ENCODE results near the gene OPA3.
"Not testable (repeated sequence)": the region's sequence is repeated elsewhere in the genome, so short reads cannot be mapped to it uniquely, and the experiment has no call there.

OPA3 gene

DNA sequence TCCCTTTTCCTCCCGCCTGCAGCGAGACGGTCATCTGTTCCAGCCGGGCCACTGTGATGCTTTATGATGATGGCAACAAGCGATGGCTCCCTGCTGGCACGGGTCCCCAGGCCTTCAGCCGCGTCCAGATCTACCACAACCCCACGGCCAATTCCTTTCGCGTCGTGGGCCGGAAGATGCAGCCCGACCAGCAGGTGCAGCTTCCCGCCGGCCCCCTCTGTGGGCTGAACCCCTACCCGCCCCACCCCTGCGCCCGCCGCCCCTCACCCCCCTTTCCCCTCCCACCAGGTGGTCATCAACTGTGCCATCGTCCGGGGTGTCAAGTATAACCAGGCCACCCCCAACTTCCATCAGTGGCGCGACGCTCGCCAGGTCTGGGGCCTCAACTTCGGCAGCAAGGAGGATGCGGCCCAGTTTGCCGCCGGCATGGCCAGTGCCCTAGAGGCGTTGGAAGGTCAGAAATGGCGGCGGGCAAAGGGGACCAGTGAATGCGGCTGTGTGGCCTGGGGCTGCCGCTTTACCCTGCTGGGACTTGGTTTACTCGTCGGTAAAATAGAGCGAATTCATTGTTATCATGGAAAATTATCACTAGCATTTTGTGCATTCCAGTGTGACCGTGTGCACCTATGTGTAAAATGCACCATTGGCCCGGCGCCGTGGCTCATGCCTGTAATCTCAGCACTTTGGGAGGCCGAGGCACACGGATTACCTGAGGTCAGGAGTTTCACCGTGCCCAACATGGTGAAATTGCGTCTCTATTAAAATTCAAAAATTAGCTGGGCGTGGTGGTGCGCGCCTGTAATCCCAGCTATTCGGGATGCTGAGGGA is 66.7 kb downstream of the OPA3 start:
- no peak for DNase-seq

DNA sequence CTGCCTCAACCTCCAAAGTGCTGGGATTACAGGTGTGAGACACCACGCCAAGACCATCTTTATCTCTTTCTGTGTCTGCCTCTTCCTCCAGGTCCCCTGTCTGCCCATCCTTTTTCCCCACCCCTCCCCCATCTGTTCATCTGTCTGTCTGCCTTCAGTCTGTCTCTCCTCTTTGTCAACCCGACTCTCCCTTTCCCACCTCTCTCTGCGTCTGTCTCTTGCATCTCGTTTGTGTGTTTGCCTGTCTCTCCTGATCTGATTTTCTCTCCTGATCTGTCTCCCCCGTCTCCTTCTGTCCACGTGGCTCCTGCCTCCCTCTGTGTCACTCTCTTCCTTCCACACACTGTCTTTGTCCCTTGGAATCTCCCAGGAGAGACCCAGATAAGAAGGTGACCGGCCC is 67.4 kb downstream of the OPA3 start:
- no peak for DNase-seq

DNA sequence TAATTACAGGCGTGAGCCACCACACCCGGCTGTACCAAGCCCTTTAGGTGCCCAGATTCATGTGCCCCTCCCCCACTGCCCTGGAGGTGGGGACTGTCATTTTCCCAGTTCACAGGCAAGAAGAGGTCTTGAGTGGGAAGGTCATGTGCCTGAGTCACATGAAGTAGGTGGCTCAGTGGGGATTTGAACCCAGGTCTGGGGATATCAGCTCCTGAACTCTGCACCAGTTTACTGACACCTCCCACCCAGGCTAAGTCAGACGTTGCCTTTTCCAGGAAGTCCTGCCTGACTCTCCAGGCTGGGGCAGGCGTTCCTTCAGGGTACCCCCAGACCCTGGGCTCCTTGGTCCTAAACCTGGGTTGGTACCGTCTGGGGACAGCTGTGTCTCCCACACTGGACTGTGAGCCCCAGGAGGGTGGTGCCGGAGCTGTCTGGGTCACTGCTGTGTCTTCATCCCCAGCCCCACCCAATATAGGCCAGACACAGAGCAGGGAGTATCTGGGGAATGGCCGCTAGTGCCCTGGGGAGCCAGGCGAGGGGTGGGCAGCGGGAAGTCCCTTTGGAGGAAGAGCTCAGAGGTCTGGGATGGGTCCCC is 68.7 kb downstream of the OPA3 start:
- DNase-seq, result peak; percentile 76

DNA sequence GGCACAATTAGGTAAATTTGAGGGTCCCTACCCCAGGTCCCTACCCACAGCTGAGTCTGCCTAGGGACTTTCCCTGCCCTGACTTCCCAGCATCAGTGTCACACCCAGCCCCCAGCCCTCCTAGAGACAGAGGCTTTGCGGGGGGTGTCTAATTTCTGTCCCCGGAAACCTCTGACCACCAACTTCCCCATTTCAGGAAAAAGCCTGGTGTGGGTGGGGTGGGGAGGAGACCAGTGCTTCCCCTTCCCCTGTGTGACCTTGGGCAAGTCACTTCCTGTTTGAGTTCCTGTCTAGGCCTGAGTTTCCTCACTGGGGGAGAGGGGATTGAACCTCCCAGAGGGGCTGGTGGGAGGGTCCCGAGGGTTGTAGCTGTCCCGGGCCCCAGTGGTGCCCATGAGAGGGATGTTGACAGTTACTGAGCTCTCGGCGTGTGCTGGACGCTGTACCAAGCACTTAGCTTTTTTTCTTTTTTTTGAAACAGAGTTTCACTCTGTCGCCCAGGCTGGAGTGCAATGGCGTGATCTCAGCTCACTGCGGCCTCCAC is 69.4 kb downstream of the OPA3 start:
- DNase-seq, result peak; percentile 98

DNA sequence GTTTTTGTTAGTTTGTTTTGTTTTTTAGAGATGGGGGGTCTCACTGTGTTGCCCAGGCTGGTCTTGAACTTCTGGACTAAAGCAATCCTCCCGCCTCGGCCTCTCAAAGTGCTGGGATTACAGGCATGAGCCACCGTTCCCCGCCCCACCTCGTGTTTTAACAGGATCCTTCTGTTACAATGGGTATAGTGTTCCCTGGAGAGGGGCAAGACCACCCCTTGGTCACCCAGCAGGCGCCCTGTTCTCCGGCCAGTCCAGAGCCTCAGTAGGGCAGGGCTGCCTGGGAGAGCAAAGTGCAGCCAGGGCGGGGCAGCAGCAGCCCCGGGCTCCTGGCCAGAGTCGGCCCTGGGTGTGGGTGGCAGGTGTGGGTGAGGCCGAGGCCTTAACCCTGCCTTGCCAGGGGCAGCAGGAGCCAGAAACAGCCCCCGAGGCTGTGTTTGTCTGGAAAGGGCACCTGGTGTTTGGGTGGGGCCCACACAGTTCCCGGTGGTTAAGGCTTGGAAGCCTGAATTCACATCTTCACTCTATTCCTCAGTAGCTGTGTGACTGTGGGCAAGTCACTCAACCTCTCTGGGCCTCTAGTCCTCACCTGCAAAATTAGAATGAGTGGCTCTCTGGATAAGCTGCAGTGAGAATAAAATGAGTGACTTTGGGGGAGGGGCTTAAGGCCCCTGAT is 70.1 kb downstream of the OPA3 start:
- no peak for DNase-seq

DNA sequence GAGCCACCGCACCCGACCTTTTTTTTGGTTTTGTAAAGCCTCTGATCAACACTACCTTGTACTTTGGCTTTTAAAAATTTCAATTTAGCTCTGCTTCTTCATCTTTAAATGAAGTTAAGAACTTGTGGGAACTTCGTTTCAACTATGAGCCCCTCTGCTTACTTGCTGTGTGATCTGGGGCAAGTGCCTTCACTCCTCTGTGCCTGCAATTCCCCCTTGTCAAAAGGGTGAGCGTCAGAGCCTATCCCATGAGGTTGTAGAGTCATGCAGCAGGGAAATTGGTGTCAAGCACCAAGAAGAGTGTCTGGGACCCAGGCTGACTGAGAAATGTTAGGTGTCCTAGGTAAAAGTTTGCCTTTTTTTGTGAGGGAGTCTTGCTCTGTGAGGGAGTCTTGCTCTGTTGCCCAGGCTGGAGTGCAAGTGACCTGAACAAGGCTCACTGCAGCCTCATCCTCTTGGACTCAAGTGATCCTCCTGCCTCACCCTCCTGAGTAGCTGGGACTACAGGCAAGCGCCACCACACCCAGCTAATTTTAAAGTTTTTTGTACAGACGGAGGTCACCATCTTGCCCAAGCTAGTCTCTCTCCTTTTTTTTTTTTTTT is 71.6 kb downstream of the OPA3 start:
- DNase-seq, result no peak

DNA sequence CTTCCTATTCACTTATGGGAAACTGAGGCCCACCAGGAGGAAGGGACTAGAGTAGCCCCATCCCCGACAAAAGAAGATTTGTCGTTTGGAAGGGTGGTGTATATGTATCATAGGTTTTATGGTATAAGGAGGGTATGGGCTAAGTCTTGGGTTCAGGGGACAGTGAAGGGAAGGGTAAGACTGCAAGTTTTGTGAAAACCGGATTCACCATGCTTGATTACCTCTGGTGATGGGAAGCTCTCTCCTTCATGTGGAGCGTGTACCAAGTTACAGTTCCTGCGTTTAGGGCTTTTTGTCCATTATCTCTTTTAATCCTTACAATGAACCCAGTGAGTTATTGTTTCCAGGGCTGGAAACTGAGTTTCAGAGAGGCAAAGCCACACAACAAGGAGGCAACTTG is 73.5 kb downstream of the OPA3 start:
- DNase-seq, result no peak

DNA sequence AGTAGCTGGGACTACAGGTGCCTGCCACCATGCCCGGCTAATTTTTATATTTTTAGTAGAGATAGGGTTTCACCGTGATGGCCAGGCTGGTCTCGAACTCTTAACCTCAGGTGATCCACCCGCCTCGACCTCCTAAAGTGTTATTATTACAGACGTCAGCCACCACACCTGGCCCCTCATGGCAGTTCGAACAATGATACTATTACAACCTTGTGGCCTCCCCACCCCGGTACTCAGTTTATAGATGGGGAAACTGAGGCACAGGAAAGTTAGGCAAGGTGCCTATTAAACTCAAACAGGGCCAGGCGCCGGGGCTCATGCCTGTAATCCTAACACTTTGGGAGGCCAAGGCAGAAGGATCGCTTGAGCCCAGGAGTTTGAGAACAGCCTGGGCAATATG is 74.2 kb downstream of the OPA3 start:
- DNase-seq, result not testable (repeated sequence)

DNA sequence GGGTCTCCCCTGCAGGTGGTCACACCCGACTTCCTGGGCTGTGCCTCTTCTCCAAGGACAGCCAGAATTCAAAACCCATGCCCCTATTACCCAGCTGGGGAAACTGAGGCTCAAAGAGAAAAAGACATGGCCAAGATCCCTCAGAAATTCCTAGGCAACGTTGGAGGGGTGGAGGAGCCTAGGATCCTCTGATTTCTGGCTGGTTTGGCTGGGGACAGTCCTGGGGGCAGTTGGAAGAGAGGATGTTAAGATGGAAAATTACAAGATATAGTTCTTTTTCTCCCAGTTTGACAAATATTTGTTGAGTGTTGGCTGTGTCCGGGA is 74.9 kb downstream of the OPA3 start:
- DNase-seq, result no peak

DNA sequence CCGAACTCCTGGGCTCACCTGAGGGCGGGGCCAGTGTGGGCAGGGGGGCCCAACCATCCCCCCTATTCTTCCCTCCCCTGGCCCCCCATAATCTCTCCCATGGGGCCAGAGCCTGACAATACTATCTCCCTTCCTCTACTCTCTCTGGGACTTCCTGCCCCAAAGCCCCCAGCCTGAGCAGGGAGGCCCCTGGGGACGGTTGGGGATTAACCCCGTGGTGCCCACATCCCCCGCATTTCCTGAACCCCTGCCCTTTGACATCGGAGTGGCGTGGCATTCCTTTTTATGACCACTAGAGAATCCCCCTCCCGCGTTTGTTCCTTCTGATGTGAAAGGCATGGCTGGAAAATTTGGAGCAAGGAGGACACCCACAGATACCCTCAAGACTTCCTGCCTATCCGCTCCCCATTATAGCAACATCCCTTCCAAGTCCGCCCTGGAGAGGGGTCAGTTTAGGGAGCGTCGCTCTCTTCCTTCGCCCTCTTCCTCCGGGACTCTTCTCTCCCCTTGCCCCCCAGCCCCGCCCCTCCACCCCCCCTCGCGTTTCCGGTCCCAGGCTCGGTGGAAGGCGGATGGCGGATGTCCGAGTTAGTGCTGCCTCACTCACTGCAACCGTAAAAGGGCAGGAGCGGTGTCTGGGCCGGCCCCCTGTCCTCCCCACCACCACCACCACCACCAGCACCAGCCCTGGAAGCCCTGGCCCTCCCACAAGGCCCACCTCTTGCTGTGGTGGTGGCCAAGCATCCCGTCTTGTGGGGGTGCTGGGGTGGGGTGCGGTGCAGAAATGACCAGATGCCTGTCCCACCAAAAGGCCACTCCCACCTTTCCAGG is 75.5 kb downstream of the OPA3 start:
- peak; percentile 73 for DNase-seq

DNA sequence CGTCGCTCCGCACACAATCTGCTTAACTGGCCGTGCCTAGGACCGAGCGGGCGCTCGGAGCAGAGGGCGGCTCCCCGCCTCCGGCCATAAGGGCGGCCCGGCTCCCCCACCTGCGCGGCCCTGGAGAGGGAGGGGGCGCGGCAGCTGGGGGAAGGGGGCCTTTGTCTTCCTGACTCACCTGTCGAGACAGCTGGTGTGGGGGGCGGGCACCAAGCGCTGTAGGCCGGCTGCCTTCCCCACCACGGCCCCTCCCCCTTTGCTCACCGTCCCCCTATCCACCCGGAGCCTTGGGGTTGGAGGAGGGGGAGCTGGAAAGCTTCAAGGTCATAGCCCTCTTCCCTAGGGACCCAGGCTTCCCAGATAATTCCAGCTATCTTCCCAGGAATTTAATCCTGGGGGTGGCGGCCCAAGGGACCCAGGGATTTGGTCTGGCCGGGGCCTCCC is 76.2 kb downstream of the OPA3 start:
- no peak for DNase-seq

DNA sequence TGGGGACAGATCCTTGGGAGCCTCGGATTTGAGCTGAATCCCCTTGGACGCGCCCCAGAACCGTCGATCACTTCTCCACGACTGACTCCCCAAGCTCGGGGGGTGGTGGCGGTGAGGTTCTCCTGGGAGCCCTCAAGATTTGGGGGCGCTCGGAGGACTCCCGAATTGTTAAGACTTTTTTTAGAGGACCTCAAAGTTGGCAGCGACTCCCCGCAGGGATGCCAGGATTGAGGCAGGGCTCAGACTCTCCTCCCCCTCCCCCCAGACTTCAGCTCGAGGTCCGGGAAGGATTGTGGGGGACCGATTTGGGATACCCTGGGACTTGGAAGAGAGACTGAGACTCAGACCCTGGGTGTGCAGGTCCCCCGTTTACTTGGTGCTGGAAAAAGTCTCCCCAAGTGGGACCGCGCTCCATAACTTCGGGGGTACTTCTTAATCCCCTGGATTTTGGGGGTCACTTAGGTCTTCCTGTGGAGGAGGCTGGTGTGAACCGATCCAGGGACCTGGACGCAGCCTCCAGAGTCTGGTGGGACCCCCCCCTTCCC is 76.7 kb downstream of the OPA3 start:
- no peak for DNase-seq

DNA sequence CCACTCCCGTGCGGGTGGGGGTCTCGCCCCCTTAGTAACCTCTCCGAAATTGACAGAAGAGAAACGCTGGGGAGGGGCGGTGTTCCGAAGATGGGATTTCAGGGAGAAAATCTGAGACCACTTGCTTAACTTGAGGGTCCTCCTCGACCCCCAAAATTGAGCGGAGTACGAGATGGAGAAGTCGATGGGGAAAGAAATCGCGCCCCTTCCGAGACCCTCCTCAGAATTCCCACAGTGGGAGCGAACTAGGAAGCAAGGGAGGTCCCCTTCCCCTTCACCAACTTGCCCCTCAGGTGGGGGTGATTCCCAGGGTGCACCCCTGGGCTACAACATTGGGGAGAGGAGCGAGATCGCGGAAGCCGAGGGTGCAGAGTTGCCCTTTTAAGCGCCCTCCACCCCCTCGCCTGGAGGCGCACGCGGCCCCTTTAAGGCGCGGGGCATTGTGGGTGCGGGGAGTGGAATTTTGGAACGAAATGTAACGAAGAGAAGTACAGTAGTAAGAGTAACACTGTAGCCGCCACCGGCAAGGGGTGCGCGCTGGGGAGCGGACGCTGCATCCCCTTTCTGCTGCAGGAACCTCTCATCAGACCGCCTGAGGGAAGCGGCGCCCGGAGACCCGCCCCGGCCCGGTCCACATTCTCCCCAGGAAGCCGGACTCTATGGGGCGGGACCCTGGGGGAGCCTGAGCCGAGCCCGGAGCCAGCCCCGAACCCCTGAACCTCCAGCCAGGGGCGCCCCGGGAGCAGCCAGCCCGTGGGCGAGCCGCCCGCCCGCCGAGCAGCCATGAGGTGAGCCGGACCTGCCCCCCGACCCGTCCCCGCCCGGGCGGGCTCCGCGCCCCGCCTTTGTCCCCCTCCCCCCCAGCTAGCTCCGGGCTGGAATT is 77.4 kb downstream of the OPA3 start, which contains the start of gene VASP:
TSS of gene VASP (plus strand) at position 491 of the 883 bp plus-strand sequence. CDS start at position 784, 293 bp downstream.
- DNase-seq, result peak; percentile 96

DNA sequence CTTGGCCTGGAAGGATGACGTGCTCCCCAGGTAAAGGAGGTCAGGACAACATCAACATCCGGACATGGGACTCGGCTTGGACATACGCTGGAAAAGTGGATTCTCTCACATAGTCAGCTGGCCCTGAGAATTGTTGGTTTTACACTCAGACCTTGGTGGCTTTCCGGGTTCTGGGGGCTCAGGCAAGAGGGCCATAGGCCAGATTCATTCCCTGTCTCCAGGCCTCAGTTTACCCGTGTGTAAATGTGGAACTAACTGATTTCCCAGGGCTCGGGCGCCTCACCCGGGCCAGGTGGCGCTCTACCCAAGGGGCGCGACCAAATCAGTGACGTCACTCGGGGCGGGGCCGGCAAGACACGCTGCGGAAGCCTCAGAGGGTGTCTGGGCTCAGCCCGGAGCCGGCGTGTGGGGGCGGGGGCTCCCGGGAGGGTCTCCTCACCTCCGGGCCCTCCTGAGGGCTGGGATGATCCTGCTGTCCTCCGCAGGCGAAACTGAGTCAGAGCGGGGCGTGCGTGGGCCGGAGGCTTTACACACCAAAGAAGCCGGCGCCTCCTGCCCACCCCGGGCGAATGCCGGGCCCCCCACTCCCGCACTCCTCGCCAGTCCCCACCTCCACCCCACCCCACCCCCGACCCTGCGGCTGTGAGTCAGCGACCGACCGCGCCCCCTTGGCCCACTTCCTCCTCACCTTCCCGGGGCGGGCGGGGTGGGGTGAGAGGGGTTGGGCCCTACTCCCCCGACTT is 78.2 kb downstream of the OPA3 start:
- DNase-seq, result peak; percentile 96

DNA sequence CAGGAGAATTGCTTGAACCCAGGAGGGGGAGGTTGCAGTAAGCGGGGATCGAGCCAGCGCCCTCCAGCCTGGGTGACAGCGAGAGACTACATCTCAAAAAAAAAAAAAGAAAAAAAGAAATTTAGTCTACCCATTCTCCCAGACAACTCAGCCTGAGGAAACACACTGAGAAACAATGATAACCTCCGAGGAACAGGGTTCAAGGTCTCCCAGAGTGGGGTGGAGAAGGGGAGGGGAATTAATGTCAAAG is 78.7 kb downstream of the OPA3 start:
- no peak for DNase-seq

DNA sequence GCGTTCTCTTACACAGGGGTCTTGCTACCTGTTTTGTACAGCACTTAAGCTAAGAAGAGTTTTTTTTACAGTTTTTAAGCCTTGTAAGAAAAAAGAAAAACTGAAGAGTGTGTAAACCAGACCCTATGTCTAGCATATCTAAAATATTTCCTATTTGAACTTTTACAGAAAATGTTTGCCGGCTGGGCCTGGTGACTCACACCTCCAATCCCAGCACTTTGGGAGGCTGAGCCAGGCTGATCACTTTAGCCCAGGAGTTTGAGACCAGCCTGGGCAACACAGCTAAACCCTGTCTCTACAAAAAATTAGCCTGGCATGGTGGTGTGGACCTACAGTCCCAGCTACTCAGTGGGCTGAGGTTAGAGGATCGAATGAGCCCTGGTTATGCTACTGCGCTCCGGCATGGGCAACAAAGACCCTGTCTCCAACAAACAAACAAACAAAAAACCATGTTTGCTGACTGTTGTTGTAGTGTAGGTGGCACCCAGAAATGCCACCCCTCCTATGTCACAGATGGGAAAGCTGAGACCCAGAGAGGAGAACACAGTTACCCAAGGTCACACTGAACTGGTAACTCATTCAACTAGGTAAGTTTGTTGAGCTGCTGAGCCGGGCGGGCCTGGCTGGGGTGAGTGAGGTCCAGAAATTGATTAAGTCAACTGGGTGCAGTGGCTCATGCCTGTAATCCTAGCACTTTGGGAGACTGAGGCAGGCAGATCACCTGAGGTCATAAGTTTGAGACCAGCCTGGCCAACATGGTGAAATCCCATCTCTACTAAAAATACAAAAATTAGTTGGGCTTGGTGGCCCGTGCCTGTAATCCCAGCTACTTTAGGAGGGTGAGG is 79.2 kb downstream of the OPA3 start:
- DNase-seq, result no peak

DNA sequence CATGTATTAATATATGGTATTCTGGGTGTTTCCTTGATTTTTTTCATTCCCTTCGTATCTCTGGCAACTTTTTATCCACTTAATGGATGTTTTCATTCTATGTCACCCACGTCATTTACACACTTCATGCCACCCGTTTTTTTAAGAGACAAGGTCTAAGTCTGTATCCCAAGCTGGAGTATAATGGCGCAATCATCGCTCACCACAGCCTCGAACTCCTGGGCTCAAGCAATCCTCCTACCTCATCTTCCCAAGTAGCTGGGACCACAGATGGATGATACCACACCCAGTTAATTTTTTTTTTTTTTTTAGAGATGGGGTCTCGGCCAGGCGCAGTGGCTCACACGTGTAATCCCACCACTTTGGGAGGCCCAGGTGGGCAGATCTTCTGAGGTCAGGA is 80.7 kb downstream of the OPA3 start:
- no peak for DNase-seq

DNA sequence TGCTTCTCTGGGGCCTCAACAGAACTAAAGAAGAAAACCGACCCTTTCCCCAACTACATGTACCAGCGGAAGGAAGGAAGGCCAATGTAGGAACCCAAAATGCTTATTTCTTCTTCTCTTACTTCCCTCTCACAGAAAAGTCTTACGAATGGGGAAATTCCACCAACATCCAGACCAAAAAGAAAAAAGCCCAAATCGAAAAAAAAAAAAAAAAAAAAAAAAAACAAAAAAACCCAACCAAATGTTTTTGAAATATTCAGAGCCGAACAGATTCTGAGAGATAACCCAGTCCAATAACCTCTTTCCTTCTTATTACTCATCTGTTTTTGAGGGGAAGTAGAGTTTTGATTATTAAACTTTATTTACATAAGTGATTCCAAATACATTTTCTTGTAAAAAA is 82.5 kb downstream of the OPA3 start:
- DNase-seq, result peak; percentile 88

DNA sequence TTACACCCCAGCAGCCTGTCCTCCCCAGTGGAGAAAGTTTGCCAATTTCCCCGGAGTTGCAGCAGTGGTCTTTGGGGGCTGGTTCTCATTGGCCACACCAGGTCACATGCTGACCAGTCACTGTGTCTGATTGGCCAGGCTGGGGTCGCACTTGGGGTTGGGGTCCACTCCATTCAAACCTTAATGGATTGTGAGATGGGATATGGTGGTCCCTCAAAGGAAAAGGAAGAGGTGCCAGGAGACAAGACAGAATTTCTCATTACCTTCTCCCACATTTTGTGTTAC is 82.9 kb downstream of the OPA3 start:
- peak; percentile 24 for DNase-seq

Measured in inflammatory macrophage treated with lipopolysaccharide for 4 hours (primary cell).